KMS-11 (cell line): ENCODE data around the gene RSPH6A.
A peak's percentile ranks its signal among the peaks of the same experiment; 100 is the strongest.

Experiments used
- H2AFZ ChIP-seq: fragments of 200-600 bp; sonication (generic); 2 replicates; pipeline ENCODE4 v1.6.1; 2016; ENCODE audit warnings: antibody characterized with exemption, mixed run types, low read depth
- H3K27ac ChIP-seq: fragments of 200-600 bp; sonication (generic); 2 replicates; pipeline ENCODE4 v1.6.1; 2016; ENCODE audit warnings: mild to moderate bottlenecking, mixed run types
- H3K27me3 ChIP-seq: fragments of 200-600 bp; sonication (generic); 2 replicates; pipeline ENCODE4 v1.6.1; 2017; ENCODE audit warnings: mild to moderate bottlenecking, low read depth, mixed run types, moderate library complexity; ENCODE audit not compliant: insufficient read depth
- H3K36me3 ChIP-seq: fragments of 200-600 bp; sonication (generic); 2 replicates; pipeline ENCODE4 v1.6.1; 2017; ENCODE audit warnings: mild to moderate bottlenecking, mixed run types; ENCODE audit not compliant: insufficient read depth
- H3K4me1 ChIP-seq: fragments of 200-600 bp; sonication (generic); 2 replicates; pipeline ENCODE4 v1.6.1; 2016; ENCODE audit warnings: mild to moderate bottlenecking, low read depth, mixed run types; ENCODE audit not compliant: poor library complexity, severe bottlenecking
- H3K4me2 ChIP-seq: fragments of 200-600 bp; sonication (generic); 2 replicates; pipeline ENCODE4 v1.7.0; 2016; ENCODE audit warnings: mild to moderate bottlenecking, mixed run types
- H3K4me3 ChIP-seq: fragments of 200-600 bp; sonication (generic); IDR thresholded peaks from 2 replicates; pipeline ENCODE4 v1.6.1; 2017; ENCODE audit warnings: low read depth, low read length, mixed read lengths; ENCODE audit not compliant: insufficient read depth
- H3K79me2 ChIP-seq: fragments of 200-600 bp; sonication (generic); 2 replicates; pipeline ENCODE4 v1.6.1; 2016; ENCODE audit warnings: low read depth, mixed run types; ENCODE audit not compliant: insufficient read depth
- H3K9ac ChIP-seq: fragments of 200-600 bp; sonication (generic); 2 replicates; pipeline ENCODE4 v1.6.1; 2016; ENCODE audit warnings: mild to moderate bottlenecking, mixed run types
- H4K20me1 ChIP-seq: fragments of 200-600 bp; sonication (generic); 2 replicates; pipeline ENCODE4 v1.6.1; 2016; ENCODE audit warnings: mild to moderate bottlenecking, mixed run types; ENCODE audit not compliant: insufficient read depth
- TF ChIP-seq, protein P1 (sequence below): fragments of 200-600 bp; sonication (generic); conservative IDR thresholded peaks from 2 replicates; pipeline ENCODE4 v1.6.1; 2017; ENCODE audit warnings: low read depth, mild to moderate bottlenecking, antibody characterized with exemption, low read length, moderate library complexity, mixed read lengths

Gene RSPH6A

DNA sequence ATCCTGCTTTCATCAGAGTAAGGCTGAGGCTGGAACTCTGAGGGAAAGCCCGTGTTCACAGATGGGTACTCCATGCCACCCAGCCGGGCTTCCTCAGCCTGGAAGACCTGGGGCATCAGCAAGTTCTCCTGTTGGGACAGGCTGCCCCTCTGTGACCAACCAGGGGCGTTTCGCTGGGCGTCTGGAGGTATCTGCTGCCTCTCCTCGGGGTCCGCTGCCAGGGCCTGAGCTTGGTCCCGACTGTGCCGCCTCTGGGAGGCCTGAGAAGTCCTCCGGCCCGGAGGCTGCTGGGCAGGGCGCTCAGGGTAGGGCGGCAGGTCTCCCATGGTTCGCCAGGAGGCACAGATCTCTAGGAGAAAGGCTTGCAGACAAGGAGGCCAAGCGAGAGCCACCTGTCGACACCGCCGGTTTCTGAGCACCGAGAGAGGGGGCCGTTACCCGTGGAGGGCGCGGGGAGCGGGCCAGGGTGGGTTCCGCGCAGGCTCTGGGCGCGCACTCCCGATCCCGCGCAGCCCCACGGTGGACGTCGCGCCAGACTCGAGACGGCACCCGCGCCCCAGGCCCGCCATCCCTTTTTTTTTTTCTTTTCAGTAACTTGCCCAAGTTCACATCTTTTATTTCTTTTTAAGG, at the start of gene RSPH6A:
Gene RSPH6A, minus strand, starts transcription at position 458 of the 630 bp plus-strand sequence. Its CDS starts 132 bp downstream, at position 326.
- H2AFZ ChIP-seq, result no peak within 1 kb of the TSS
- no peaks in the 10 kb centered on the region for H4K20me1 ChIP-seq
- no peak within 1 kb of the TSS for H3K4me3 ChIP-seq
- H3K27ac ChIP-seq, result no peak within 1 kb of the TSS
- H3K4me2 ChIP-seq, result no peak within 1 kb of the TSS
- TF ChIP-seq, protein P1, sequence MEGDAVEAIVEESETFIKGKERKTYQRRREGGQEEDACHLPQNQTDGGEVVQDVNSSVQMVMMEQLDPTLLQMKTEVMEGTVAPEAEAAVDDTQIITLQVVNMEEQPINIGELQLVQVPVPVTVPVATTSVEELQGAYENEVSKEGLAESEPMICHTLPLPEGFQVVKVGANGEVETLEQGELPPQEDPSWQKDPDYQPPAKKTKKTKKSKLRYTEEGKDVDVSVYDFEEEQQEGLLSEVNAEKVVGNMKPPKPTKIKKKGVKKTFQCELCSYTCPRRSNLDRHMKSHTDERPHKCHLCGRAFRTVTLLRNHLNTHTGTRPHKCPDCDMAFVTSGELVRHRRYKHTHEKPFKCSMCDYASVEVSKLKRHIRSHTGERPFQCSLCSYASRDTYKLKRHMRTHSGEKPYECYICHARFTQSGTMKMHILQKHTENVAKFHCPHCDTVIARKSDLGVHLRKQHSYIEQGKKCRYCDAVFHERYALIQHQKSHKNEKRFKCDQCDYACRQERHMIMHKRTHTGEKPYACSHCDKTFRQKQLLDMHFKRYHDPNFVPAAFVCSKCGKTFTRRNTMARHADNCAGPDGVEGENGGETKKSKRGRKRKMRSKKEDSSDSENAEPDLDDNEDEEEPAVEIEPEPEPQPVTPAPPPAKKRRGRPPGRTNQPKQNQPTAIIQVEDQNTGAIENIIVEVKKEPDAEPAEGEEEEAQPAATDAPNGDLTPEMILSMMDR, result no peak
- peaks cover 25% of the 10 kb centered on the region for H3K4me1 ChIP-seq
- no peaks in the 10 kb centered on the region for H3K36me3 ChIP-seq
- H3K27me3 ChIP-seq, result no peaks in the 10 kb centered on the region
- no peaks in the 10 kb centered on the region for H3K79me2 ChIP-seq
- no peak within 1 kb of the TSS for H3K9ac ChIP-seq

DNA sequence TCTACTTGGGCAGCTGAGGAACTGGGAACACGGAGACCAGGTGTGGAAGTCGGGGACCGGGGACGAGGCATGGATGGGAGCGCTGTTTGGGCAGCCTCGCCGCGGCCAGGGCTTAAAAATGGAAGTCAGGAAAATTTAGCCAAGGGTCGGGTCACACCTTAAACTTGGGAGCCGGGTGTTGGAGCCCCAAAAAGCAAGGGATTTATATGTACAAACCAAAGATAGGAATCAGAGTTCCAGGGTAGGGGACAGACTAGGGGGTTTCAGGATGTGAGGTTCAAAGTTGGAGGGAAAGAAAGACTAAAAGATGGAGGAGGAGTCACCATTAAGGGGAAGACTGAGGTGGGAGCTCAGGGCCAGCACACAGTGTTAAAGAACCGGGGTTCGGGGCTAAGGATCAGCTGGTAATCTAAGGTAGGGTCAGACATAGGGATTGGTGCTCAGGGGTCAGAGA, 49.5 kb upstream of the RSPH6A start:
- no peak overlapping the region for H3K27ac ChIP-seq
- H2AFZ ChIP-seq, result no peak overlapping the region
- peaks cover 27% of the 10 kb centered on the region; the same call in 1 of the 2 replicates for H3K79me2 ChIP-seq
- H3K27me3 ChIP-seq, result peaks cover 55% of the 10 kb centered on the region
- no peaks in the 10 kb centered on the region for H4K20me1 ChIP-seq
- no peak overlapping the region for H3K9ac ChIP-seq
- no peak overlapping the region for H3K4me3 ChIP-seq
- TF ChIP-seq, protein P1, result no peak
- H3K36me3 ChIP-seq, result no peaks in the 10 kb centered on the region; the same call in 1 of the 2 replicates
- H3K4me1 ChIP-seq, result peaks cover 21% of the 10 kb centered on the region
- no peak overlapping the region for H3K4me2 ChIP-seq

DNA sequence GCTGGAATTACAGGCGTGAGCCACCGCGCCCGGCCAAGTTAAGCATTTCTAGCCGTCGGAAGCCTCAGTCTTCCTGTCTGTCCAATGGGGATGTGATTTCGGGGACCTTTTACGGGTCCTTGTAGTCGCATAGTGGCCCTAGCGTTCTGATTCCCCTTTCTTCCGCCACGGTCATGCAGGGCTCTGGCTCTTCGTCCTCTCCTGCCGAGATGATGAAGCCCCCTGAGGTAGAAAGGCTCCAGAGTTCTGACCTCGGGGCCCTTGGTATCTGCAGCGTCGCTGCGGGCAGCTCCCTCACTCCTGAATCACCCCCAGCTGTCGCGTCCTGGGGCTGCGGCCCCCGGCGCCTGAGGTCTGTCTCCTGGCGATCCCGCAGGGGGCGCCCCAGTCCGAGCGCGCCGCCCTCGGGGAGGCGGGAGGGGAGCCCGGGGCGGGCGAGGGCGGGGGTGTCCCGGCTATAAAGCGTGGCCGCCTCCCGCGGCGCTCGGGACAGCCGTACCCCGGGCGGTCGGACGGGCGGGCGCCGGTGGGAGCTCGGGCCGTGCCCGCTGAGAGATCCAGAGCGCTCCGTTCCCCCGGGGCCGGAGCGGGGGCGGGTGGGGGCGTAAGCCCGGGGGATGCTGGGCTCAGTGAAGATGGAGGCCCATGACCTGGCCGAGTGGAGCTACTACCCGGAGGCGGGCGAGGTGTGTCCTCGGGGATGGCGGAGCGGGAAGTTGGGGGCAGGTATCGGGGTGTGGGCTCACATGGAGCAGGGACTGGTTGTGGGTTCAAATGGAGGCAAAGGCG, 48.9 kb upstream of the RSPH6A start, which contains the start of gene FOXA3:
Gene FOXA3, plus strand, starts transcription at position 487 of the 789 bp plus-strand sequence. Its CDS starts 131 bp downstream, at position 618.
- Histone ChIP-seq H2AFZ (peak within 1 kb of the TSS; percentile 98), H4K20me1 (no peaks in the 10 kb centered on the region), H3K4me2 (peak within 1 kb of the TSS; percentile 81), H3K4me3 (no peak within 1 kb of the TSS), H3K9ac (no peak within 1 kb of the TSS), H3K27me3 (peaks cover 53% of the 10 kb centered on the region), H3K27ac (no peak within 1 kb of the TSS), H3K36me3 (no peaks in the 10 kb centered on the region; the same call in 1 of the 2 replicates), H3K79me2 (peaks cover 33% of the 10 kb centered on the region; the same call in 1 of the 2 replicates), H3K4me1 (peaks cover 21% of the 10 kb centered on the region)
- TF ChIP-seq, protein P1, result peak; percentile 45

DNA sequence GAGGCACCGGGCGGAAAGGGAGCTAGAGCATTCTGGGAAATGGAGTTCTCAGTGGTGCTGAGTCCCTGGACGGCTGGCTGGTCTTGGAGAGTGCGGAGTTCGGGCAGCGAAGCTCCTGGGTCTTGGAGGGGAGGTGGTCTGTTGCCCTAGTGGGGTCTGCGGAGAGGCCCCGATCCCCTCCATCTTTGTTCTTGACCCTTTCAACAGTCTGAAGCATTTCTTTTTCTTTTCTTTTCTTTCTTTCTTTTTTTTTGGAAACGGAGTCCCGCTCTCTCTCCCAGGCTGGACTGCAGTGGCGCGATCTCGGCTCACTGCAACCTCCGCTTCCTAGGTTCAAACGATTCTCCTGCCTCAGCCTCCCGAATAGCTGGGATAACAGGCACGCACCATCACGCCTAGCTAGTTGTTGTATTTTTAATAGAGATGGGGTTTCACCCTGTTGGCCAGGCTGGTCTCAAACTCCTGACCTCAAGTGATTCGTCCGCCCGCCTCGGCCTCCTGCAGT, 48.3 kb upstream of the RSPH6A start:
- peaks cover 21% of the 10 kb centered on the region for H3K4me1 ChIP-seq
- peaks cover 36% of the 10 kb centered on the region; the same call in 1 of the 2 replicates for H3K79me2 ChIP-seq
- TF ChIP-seq, protein P1, result no peak
- H3K36me3 ChIP-seq, result no peaks in the 10 kb centered on the region; the same call in 1 of the 2 replicates
- H3K9ac ChIP-seq, result no peak overlapping the region
- peaks cover 46% of the 10 kb centered on the region for H3K27me3 ChIP-seq
- no peak overlapping the region for H3K27ac ChIP-seq
- H2AFZ ChIP-seq, result peak overlapping the region; percentile 98
- H4K20me1 ChIP-seq, result no peaks in the 10 kb centered on the region
- H3K4me2 ChIP-seq, result peak overlapping the region; percentile 81
- no peak overlapping the region for H3K4me3 ChIP-seq
